Lower leg skin (tissue), 3 donors: ENCODE data around the gene RPS19.

Source experiments
- POLR2A ChIP-seq, 2 donors: fragments of 450-650 bp; IDR thresholded peaks; one replicate each; pipeline ENCODE4 v1.6.1; 2016 to 2017; ENCODE audit warnings: antibody characterized with exemption in 2 of 2, mild to moderate bottlenecking in 1 of 2, moderate library complexity in 1 of 2
- TF ChIP-seq, protein P1 (sequence below), 3 donors: fragments of 450-650 bp; IDR thresholded peaks; one replicate each; pipeline ENCODE4 v1.5.1; 2016; ENCODE audit warnings: antibody characterized with exemption in 3 of 3, mild to moderate bottlenecking in 3 of 3, moderate library complexity in 2 of 3

- no peak for TF ChIP-seq POLR2A (IDR thresholded peaks at IDR 0.05)
- TF ChIP-seq, protein P1, sequence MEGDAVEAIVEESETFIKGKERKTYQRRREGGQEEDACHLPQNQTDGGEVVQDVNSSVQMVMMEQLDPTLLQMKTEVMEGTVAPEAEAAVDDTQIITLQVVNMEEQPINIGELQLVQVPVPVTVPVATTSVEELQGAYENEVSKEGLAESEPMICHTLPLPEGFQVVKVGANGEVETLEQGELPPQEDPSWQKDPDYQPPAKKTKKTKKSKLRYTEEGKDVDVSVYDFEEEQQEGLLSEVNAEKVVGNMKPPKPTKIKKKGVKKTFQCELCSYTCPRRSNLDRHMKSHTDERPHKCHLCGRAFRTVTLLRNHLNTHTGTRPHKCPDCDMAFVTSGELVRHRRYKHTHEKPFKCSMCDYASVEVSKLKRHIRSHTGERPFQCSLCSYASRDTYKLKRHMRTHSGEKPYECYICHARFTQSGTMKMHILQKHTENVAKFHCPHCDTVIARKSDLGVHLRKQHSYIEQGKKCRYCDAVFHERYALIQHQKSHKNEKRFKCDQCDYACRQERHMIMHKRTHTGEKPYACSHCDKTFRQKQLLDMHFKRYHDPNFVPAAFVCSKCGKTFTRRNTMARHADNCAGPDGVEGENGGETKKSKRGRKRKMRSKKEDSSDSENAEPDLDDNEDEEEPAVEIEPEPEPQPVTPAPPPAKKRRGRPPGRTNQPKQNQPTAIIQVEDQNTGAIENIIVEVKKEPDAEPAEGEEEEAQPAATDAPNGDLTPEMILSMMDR (IDR thresholded peaks at IDR 0.05): no peak
These were observed 9.7 kb upstream of the RPS19 start for GRCh38 chr19:41850381-41850780.
